Neural cell (in vitro differentiated cells): ENCODE measurements around the gene KIZ. TPM values are rescaled to one million over a fixed set of nuclear protein-coding genes. Genes with fewer than 3 reads are reported as not detected.

ENCODE experiments used
- H2AFZ ChIP-seq: fragments of 200-600, 300-800 bp; sonication (generic), shearing (Covaris generic); 2 replicates; pipeline ENCODE4 v1.6.0; 2014; ENCODE audit warnings: low read depth, mild to moderate bottlenecking, antibody characterized with exemption, low read length, moderate library complexity
- H3F3A ChIP-seq: fragments of 200-600 bp; shearing (Covaris generic); 2 replicates; pipeline ENCODE4 v1.6.1; 2016; ENCODE audit warnings: mild to moderate bottlenecking, moderate library complexity, mixed read lengths, antibody characterized with exemption, low read length; ENCODE audit not compliant: insufficient read depth, poor library complexity, severe bottlenecking
- H3K27ac ChIP-seq: fragments of 200-600, 300-800 bp; sonication (generic), shearing (Covaris generic); 2 replicates; pipeline ENCODE4 v1.5.1; 2014; ENCODE audit warnings: mild to moderate bottlenecking, low read length, moderate library complexity
- H3K27me3 ChIP-seq: fragments of 300-800, 200-600 bp; sonication (generic), shearing (Covaris generic); 2 replicates; pipeline ENCODE4 v1.6.0; 2014; ENCODE audit warnings: mild to moderate bottlenecking, low read depth, low read length, moderate library complexity; ENCODE audit not compliant: insufficient read depth
- H3K36me3 ChIP-seq: fragments of 300-800, 200-600 bp; sonication (generic), shearing (Covaris generic); 2 replicates; pipeline ENCODE4 v1.5.1; 2014; ENCODE audit warnings: mild to moderate bottlenecking, antibody characterized with exemption, low read length, moderate library complexity; ENCODE audit not compliant: insufficient read depth
- H3K4me2 ChIP-seq: fragments of 300-800, 200-600 bp; sonication (generic), shearing (Covaris generic); 2 replicates; pipeline ENCODE4 v1.6.0; 2014; ENCODE audit warnings: mild to moderate bottlenecking, low read length
- H3K4me3 ChIP-seq: fragments of 300-800, 200-600 bp; sonication (generic), shearing (Covaris generic); 2 replicates; pipeline ENCODE4 v1.5.1; 2014; ENCODE audit warnings: mild to moderate bottlenecking, low read length, moderate library complexity
- H3K79me2 ChIP-seq: fragments of 200-600 bp; shearing (Covaris generic); replicated peaks from 2 replicates; pipeline ENCODE4 v1.6.0; 2014; ENCODE audit warnings: mild to moderate bottlenecking, low read length, moderate library complexity; ENCODE audit not compliant: insufficient read depth
- H3K9ac ChIP-seq: fragments of 300-800, 200-600 bp; sonication (generic), shearing (Covaris generic); 2 replicates; pipeline ENCODE4 v1.6.1; 2016; ENCODE audit warnings: mild to moderate bottlenecking, low read length, mixed read lengths
- H3K9me2 ChIP-seq: fragments of 200-600 bp; shearing (Covaris generic); 2 replicates; pipeline ENCODE4 v1.6.1; 2016; ENCODE audit warnings: mild to moderate bottlenecking, low read length, mixed read lengths; ENCODE audit not compliant: insufficient read depth
- H3K9me3 ChIP-seq: fragments of 200-600, 300-800 bp; sonication (generic), shearing (Covaris generic); 2 replicates; pipeline ENCODE4 v1.6.1; 2016; ENCODE audit warnings: mild to moderate bottlenecking, mixed run types, low read length, moderate library complexity, mixed read lengths
- H4K20me1 ChIP-seq: fragments of 200-600 bp; shearing (Covaris generic); 2 replicates; pipeline ENCODE4 v1.6.1; 2016; ENCODE audit warnings: mild to moderate bottlenecking, mixed run types; ENCODE audit not compliant: insufficient read depth
- CTCF ChIP-seq: fragments of 450-650 bp; IDR thresholded peaks from 2 replicates; pipeline ENCODE4 v1.5.1; 2014; ENCODE audit warnings: antibody characterized with exemption, mild to moderate bottlenecking, moderate library complexity; ENCODE audit not compliant: poor library complexity, severe bottlenecking
- EP300 ChIP-seq: fragments of 450-650 bp; conservative IDR thresholded peaks from 2 replicates; pipeline ENCODE4 v1.6.1; 2014; ENCODE audit warnings: antibody characterized with exemption, mild to moderate bottlenecking, moderate library complexity; ENCODE audit not compliant: poor library complexity, severe bottlenecking
- EZH2 ChIP-seq: fragments of 200-600, 300-800 bp; shearing (Covaris generic), sonication (generic); IDR thresholded peaks from 2 replicates; pipeline ENCODE4 v1.6.1; 2014; ENCODE audit warnings: antibody characterized with exemption, low read length, borderline replicate concordance, mild to moderate bottlenecking; ENCODE audit not compliant: insufficient read depth, poor library complexity, severe bottlenecking
- MXI1 ChIP-seq: fragments of 450-650 bp; conservative IDR thresholded peaks from 2 replicates; pipeline ENCODE4 v1.6.1; 2014; ENCODE audit warnings: antibody characterized with exemption, mild to moderate bottlenecking; ENCODE audit not compliant: poor library complexity, severe bottlenecking
- POLR2AphosphoS5 ChIP-seq: IDR thresholded peaks from 2 replicates; pipeline ENCODE4 v1.6.1; 2012
- RAD21 ChIP-seq: fragments of 450-650 bp; conservative IDR thresholded peaks from 2 replicates; pipeline ENCODE4 v1.6.1; 2014; ENCODE audit warnings: antibody characterized with exemption, mild to moderate bottlenecking, moderate library complexity
- REST ChIP-seq: IDR thresholded peaks from 2 replicates; pipeline ENCODE4 v1.6.1; 2012; ENCODE audit warnings: borderline replicate concordance
- SMC3 ChIP-seq: fragments of 450-650 bp; conservative IDR thresholded peaks from 2 replicates; pipeline ENCODE4 v1.6.1; 2014; ENCODE audit warnings: antibody characterized with exemption, mild to moderate bottlenecking, moderate library complexity; ENCODE audit not compliant: poor library complexity
- TAF1 ChIP-seq: IDR thresholded peaks from 2 replicates; pipeline ENCODE4 v1.6.1; 2012; ENCODE audit warnings: low read depth
- polyA plus RNA-seq: library from polyadenylated mRNA; depleted of rRNA; stranded (reverse); fragments of >200 nt; gene quantifications from 2 replicates; pipeline ENCODE4 v1.2.3, GENCODE V29; 2014

KIZ gene
- polyA plus RNA-seq, 1 donor from 2014 or later: 3.6 TPM

GRCh38 chr20:21106171-21107017 lies 19.5 kb upstream of the KIZ start, which contains the start of gene LINC00237:
LINC00237 (minus strand) TSS chr20:21106358.
- Histone ChIP-seq H3K36me3 (no peaks in the 10 kb centered on the region), H3K9ac (no peak within 1 kb of the TSS), H4K20me1 (no peaks in the 10 kb centered on the region), H3F3A (no peaks in the 10 kb centered on the region), H3K9me3 (no peaks in the 10 kb centered on the region), H3K4me3 (peak within 1 kb of the TSS; percentile 30), H3K27ac (no peak within 1 kb of the TSS), H3K79me2 (no peaks in the 10 kb centered on the region), H3K4me2 (no peak within 1 kb of the TSS), H3K27me3 (peaks cover 100% of the 10 kb centered on the region), H3K9me2 (no peaks in the 10 kb centered on the region), H2AFZ (no peak within 1 kb of the TSS)
- TF ChIP-seq TAF1 (no peak), REST (no peak), EZH2 (no peak), RAD21 (no peak), POLR2AphosphoS5 (no peak), CTCF (no peak), MXI1 (no peak), SMC3 (no peak), EP300 (no peak)

GRCh38 chr20:21109144-21109543 lies 16.7 kb upstream of the KIZ start:
- Histone ChIP-seq H3F3A (no peaks in the 10 kb centered on the region), H3K27ac (no peak overlapping the region), H3K9me3 (no peaks in the 10 kb centered on the region), H2AFZ (no peak overlapping the region), H3K4me2 (no peak overlapping the region), H3K4me3 (no peak overlapping the region), H3K36me3 (no peaks in the 10 kb centered on the region), H3K9me2 (no peaks in the 10 kb centered on the region), H3K27me3 (peaks cover 84% of the 10 kb centered on the region), H4K20me1 (no peaks in the 10 kb centered on the region), H3K79me2 (no peaks in the 10 kb centered on the region), H3K9ac (no peak overlapping the region)
- no peak for TF ChIP-seq EZH2
- no peak for TF ChIP-seq TAF1
- TF ChIP-seq MXI1: no peak
- no peak for TF ChIP-seq RAD21
- no peak for TF ChIP-seq POLR2AphosphoS5
- TF ChIP-seq REST: no peak
- no peak for TF ChIP-seq CTCF
- no peak for TF ChIP-seq SMC3
- TF ChIP-seq EP300: no peak
